PFSK-1 (cell line): ENCODE measurements around the gene TNNT3. TPM values are rescaled to one million over a fixed set of nuclear protein-coding genes. Genes with fewer than 3 reads are reported as not detected.
A peak's percentile ranks its signal among the peaks of the same experiment; 100 is the strongest.

ENCODE experiments used
- FOXP2 ChIP-seq: optimal IDR thresholded peaks from 2 replicates; pipeline ENCODE3; 2011; ENCODE audit warnings: borderline replicate concordance, control low read depth, inconsistent platforms; ENCODE audit not compliant: insufficient read depth; ENCODE audit errors: extremely low read length, extremely low read depth
- POLR2AphosphoS5 ChIP-seq: IDR thresholded peaks from 2 replicates; pipeline ENCODE4 v1.6.1; 2012; ENCODE audit warnings: low read depth, mild to moderate bottlenecking, control low read depth, low read length, moderate library complexity
- SIN3A ChIP-seq: IDR thresholded peaks from 2 replicates; pipeline ENCODE4 v1.6.1; 2012; ENCODE audit warnings: mild to moderate bottlenecking, low read length, moderate library complexity, borderline replicate concordance; ENCODE audit not compliant: insufficient read depth
- TAF1 ChIP-seq: IDR thresholded peaks from 2 replicates; pipeline ENCODE4 v1.6.1; 2012; ENCODE audit warnings: low read length, control low read depth, borderline replicate concordance; ENCODE audit not compliant: insufficient read depth
- polyA plus RNA-seq: library from polyadenylated mRNA; unstranded; fragments of >200 nt; gene quantifications from one replicate; pipeline ENCODE4 v1.2.1, GENCODE V29; 2012; ENCODE audit warnings: low read depth, missing spikeins; ENCODE audit not compliant: insufficient read length
- TF ChIP-seq, protein P1 (sequence below), 2 experiments: IDR thresholded peaks; 2 replicates each; pipeline versions ENCODE4 v1.6.1 to v1.8.0; 2011 to 2012; ENCODE audit warnings: low read depth in 2 of 2, low read length in 2 of 2, control low read depth in 1 of 2, inconsistent platforms in 1 of 2, mild to moderate bottlenecking in 1 of 2, moderate library complexity in 1 of 2; ENCODE audit not compliant: insufficient read depth in 1 of 2

The TNNT3 gene
- polyA plus RNA-seq, result not detected

DNA sequence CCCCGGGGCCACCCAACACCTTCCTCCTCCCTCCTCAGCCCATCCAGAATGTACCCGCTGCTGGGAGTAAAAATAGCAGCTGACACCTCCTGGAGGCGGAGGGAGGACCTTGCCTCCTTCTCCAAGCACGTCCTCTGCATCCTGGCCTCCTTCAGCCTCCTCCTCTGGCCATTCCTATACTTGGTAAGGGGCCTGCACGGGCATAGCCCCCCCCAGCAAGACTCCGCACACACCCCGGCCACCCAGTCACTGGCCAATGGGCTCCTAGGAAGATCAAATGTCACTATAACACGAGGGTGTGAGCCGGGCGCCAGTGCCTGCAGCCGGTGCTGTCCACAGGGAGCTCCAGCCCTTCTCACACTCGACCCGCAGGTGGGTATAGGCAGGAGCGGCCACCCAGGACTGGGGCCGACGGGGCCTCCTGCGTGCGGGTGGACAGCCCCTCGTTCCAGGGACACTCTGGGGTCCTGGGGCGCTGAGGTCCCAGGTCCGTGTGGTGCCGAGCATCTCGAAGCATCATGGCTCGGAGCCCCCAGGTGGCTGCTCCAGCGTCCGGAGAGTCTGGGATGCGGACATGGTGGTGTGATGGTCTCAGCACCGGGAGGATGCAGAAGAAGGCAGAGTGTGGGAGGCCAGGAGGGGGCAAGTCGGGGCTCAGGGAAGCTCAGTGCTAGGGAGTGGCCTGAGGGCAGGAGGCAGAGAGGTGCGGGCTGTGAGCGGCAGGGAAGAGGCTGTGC, at the start of gene TNNT3:
Gene TNNT3 (plus strand): TSS at position 313 of the 737 bp plus-strand sequence. CDS start 3,172 bp downstream, outside the sequence.
- TF ChIP-seq, protein P1, sequence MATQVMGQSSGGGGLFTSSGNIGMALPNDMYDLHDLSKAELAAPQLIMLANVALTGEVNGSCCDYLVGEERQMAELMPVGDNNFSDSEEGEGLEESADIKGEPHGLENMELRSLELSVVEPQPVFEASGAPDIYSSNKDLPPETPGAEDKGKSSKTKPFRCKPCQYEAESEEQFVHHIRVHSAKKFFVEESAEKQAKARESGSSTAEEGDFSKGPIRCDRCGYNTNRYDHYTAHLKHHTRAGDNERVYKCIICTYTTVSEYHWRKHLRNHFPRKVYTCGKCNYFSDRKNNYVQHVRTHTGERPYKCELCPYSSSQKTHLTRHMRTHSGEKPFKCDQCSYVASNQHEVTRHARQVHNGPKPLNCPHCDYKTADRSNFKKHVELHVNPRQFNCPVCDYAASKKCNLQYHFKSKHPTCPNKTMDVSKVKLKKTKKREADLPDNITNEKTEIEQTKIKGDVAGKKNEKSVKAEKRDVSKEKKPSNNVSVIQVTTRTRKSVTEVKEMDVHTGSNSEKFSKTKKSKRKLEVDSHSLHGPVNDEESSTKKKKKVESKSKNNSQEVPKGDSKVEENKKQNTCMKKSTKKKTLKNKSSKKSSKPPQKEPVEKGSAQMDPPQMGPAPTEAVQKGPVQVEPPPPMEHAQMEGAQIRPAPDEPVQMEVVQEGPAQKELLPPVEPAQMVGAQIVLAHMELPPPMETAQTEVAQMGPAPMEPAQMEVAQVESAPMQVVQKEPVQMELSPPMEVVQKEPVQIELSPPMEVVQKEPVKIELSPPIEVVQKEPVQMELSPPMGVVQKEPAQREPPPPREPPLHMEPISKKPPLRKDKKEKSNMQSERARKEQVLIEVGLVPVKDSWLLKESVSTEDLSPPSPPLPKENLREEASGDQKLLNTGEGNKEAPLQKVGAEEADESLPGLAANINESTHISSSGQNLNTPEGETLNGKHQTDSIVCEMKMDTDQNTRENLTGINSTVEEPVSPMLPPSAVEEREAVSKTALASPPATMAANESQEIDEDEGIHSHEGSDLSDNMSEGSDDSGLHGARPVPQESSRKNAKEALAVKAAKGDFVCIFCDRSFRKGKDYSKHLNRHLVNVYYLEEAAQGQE (IDR thresholded peaks at IDR 0.05; ENCODE audit: insufficient read depth in 1 of 2, low read depth in 2 of 2, low read length in 2 of 2), result no peak
- TF ChIP-seq FOXP2 (no peak), POLR2AphosphoS5 (no peak), SIN3A (no peak), TAF1 (no peak)

- TF ChIP-seq SIN3A, result no peak
- TF ChIP-seq, protein P1 (IDR thresholded peaks at IDR 0.05; ENCODE audit: insufficient read depth in 1 of 2, low read depth in 2 of 2, low read length in 2 of 2), result no peak
- no peak for TF ChIP-seq TAF1
- no peak for TF ChIP-seq FOXP2
- TF ChIP-seq POLR2AphosphoS5, result no peak
Observed at GRCh38 chr11:1870326-1870696, 49.2 kb upstream of the TNNT3 start.

DNA sequence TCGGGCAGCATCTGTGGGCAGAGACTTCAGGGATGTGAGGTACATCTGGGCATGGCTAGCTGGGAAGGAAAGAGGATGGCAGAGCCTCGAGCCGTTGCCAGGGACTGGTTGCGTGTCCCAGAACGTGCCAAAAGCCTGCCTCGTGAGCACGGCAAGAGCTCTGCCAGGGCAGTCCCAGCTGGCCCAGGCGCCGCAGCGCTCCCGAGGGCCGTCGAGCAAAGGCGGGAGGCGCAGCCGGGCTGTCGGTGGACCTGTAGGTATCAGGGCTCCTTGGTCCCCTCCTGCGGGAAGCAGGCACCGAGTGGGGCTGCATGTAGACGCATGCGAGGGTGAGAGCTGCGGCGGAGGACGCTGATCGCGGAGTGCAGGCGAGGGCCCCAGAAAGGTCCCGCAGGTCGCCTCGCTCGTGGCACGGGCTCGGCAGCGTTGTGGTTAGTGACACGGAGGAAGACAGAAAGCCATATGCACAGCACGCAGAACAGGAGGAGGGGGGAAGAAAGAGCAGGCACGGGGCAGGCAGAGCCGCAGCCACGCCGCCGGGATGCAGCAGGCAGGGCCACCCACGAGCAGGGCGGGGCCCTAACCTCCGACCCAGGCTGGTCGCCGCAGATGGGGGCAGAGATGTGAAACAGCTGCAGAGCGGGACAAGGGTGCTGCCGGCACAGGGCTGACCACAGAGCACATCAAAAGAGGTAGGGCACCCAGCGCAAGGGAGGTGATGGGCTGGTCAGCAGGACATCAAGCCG, 48.6 kb upstream of the TNNT3 start:
- TF ChIP-seq FOXP2 (peak; percentile 30), POLR2AphosphoS5 (no peak)

- TF ChIP-seq SIN3A, result no peak
- TF ChIP-seq POLR2AphosphoS5, result no peak
- TF ChIP-seq, protein P1 (IDR thresholded peaks at IDR 0.05; ENCODE audit: insufficient read depth in 1 of 2, low read depth in 2 of 2, low read length in 2 of 2), result no peak
- TF ChIP-seq FOXP2, result no peak
- TF ChIP-seq TAF1, result no peak
Observed at GRCh38 chr11:1871531-1871930, 48.0 kb upstream of the TNNT3 start.

- TF ChIP-seq FOXP2, result no peak
- TF ChIP-seq TAF1, result no peak
- no peak for TF ChIP-seq POLR2AphosphoS5
- TF ChIP-seq SIN3A, result no peak
- TF ChIP-seq, protein P1 (IDR thresholded peaks at IDR 0.05; ENCODE audit: insufficient read depth in 1 of 2, low read depth in 2 of 2, low read length in 2 of 2), result no peak
Observed at GRCh38 chr11:1872267-1872985, 47.1 kb upstream of the TNNT3 start.
